Stimulated activated naive B cell treated with anti-CD40 and anti-IgM and Interleukin-4, amounts not matched to agents 10 μg/mL and 1 μg/mL and 100 μg/mL, for 72 hours (primary cell): ENCODE measurements around the gene ZNF749.
A peak's percentile ranks its signal among the peaks of the same experiment; 100 is the strongest.

Source experiments
- ATAC-seq, 2 donors: fragments of 150-1000 bp; cut with Tn5 transposase; replicated peaks; 2 replicates each; pipeline ENCODE4 v1.10.0; 2021; ENCODE audit warnings: moderate library complexity in 1 of 2
- DNase-seq: peaks from one replicate; pipeline ENCODE4 v3.0.0; 2021
- H3K27ac Mint-ChIP-seq: one replicate; pipeline ENCODE4 v1.8.0; 2022; ENCODE audit warnings: mild to moderate bottlenecking, mixed read lengths
- H3K27me3 Mint-ChIP-seq, 2 donors: one replicate each; pipeline ENCODE4 v1.8.0; 2022; ENCODE audit warnings: mixed read lengths in 2 of 2
- H3K36me3 Mint-ChIP-seq, 2 donors: one replicate each; pipeline ENCODE4 v1.8.0; 2022; ENCODE audit warnings: mixed read lengths in 2 of 2, mild to moderate bottlenecking in 1 of 2
- H3K4me1 Mint-ChIP-seq, 2 donors: one replicate each; pipeline ENCODE4 v1.8.0; 2022; ENCODE audit warnings: mixed read lengths in 2 of 2, mild to moderate bottlenecking in 1 of 2
- H3K4me3 Mint-ChIP-seq, 2 donors: one replicate each; pipeline ENCODE4 v1.8.0; 2022; ENCODE audit warnings: mild to moderate bottlenecking in 2 of 2, mixed read lengths in 2 of 2, moderate library complexity in 1 of 2
- H3K9me3 Mint-ChIP-seq, 2 donors: one replicate each; pipeline ENCODE4 v1.8.0; 2022; ENCODE audit warnings: mixed read lengths in 2 of 2, mild to moderate bottlenecking in 1 of 2

The ZNF749 gene

DNA sequence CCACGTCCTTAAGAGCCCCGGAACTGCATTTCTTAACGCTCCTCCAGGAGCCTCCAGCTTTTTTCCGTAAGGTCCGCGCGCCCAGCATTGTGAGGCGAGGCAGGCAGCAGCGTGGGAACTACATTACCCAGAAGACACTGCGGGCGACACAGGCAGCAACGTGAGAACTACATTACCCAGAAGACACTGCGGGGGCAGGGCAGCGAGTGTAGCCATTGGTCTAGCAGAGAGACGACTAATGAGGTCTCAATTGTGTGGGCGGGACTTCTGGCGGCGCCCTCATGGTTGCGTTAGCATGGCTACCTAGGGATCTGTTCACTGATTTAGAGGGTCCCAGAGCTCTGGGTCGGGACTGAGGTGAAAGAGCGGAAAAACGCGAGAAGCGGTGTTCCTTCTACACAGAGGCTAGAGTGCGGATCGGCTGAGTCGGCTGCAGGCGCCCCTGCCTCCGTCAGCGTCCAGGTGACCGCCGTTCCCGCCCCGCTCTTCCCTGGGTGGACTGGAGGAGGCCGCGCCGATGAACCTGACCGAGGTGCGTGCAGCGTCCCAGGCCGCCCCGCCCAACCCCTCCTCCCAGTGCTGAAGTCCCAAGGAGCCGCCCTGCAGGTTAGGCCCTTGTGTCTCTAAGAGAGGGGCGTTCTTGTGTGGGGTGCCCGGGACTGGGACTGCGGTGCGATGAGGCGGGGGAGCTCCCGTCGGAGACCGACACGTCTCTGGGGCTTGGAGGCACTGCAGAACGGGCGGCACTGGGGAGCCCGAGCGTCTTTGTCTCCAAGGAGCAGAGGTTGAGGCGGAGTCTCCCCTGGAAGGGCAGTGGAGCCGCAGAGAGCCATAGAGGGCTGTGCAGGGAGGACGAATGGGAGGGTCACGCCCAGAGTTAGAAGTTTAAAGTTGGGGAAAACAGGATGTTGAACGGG lies at the start of gene ZNF749:
Gene ZNF749, plus strand, starts transcription at position 264 of the 917 bp plus-strand sequence. Its CDS starts 254 bp downstream, at position 518.
- DNase-seq (peak; percentile 96), ATAC-seq (peak; percentile 97 to 98)
- H3K36me3 Mint-ChIP-seq, result peaks cover 11 to 37% of the 10 kb centered on the region in 2 donors
- peaks cover 35 to 44% of the 10 kb centered on the region in 2 donors for H3K4me1 Mint-ChIP-seq
- H3K27me3 Mint-ChIP-seq, result no peaks in the 10 kb centered on the region
- H3K4me3 Mint-ChIP-seq, result peak within 1 kb of the TSS; percentile 97 to 98
- peaks cover 0 to under 1% of the 10 kb centered on the region in 2 donors for H3K9me3 Mint-ChIP-seq
- H3K27ac Mint-ChIP-seq, result peak within 1 kb of the TSS; percentile 96

DNA sequence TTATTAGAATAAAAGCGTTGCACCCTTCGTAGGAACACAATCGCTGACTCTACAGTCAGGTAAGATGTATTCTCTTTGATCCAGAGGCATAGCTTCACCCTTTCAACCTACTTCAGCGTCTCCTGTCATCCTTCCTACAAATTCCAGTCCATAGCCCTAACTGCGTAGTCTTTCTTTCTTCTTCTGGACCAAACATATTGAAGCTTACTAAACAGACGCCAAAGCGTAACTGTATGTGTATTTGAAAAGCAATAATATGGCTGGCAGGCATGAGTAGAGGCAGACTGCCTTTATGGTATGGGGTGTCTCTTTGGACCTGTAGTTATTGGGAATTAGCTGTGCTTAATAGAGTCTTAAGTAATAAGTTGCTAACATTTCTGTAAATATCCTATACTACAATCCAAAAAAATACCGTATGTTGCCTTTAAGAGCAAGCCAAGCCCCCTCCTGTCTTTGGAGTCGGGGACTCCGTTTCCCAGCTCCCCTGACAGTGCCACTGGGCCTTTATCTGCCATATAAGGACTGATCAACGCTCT lies 45.9 kb upstream of the ZNF749 start:
- H3K27ac Mint-ChIP-seq, result peak overlapping the region; percentile 97
- H3K9me3 Mint-ChIP-seq, result no peaks in the 10 kb centered on the region
- H3K4me1 Mint-ChIP-seq, result peaks cover 22 to 30% of the 10 kb centered on the region in 2 donors
- H3K36me3 Mint-ChIP-seq, result peaks cover 19 to 20% of the 10 kb centered on the region in 2 donors
- H3K4me3 Mint-ChIP-seq, result peak overlapping the region; percentile 95 to 97
- H3K27me3 Mint-ChIP-seq, result no peaks in the 10 kb centered on the region
- DNase-seq (no peak), ATAC-seq (no peak)

GRCh38 chr19:57389730-57390598 lies 45.2 kb upstream of the ZNF749 start, which contains the start of gene ZNF548:
Gene ZNF548 (plus strand): TSS chr19:57389854. CDS start chr19:57390100, 246 bp downstream.
- Mint-ChIP-seq H3K36me3 (peaks cover 24 to 27% of the 10 kb centered on the region in 2 donors), H3K27ac (peak within 1 kb of the TSS; percentile 97), H3K4me1 (peaks cover 26 to 37% of the 10 kb centered on the region in 2 donors), H3K27me3 (no peaks in the 10 kb centered on the region), H3K4me3 (peak within 1 kb of the TSS; percentile 95 to 97), H3K9me3 (no peaks in the 10 kb centered on the region)
- ATAC-seq (peak; percentile 99 to 100), DNase-seq (peak; percentile 96)

DNA sequence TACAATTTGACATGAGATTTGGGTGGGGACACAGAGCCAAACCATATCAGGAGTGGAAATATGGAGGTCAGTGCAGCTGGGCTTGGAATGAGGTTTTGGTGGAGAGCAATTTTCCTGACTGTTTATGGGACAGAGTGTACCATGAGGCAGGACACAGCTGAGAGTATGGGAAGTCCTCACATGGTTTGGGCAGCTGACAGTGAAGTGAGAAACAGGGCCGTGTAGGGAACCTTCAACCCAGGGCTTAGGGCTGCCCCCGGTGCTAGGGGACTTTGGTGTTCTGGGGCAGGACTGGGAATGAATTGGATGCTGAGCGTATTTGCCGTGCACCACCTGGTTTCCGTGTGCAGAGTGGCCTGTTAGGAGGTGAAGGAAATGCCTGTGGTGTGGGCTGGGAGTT lies 39.4 kb upstream of the ZNF749 start:
- H3K36me3 Mint-ChIP-seq, result peaks cover 61 to 72% of the 10 kb centered on the region in 2 donors
- H3K4me3 Mint-ChIP-seq, result no peak overlapping the region
- H3K9me3 Mint-ChIP-seq, result peaks cover 3 to 5% of the 10 kb centered on the region in 2 donors

DNA sequence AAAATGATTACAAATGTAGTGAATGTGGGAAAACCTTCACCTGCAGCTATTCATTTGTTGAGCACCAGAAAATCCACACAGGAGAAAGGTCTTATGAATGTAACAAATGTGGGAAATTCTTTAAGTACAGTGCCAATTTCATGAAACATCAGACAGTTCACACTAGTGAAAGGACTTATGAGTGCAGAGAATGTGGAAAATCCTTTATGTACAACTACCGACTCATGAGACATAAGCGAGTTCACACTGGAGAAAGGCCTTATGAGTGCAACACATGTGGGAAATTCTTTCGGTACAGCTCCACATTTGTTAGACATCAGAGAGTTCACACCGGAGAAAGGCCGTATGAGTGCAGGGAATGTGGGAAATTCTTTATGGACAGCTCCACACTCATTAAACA lies 36.3 kb upstream of the ZNF749 start:
- ATAC-seq (no peak), DNase-seq (no peak)
- Mint-ChIP-seq H3K27ac (no peak overlapping the region), H3K27me3 (no peaks in the 10 kb centered on the region), H3K4me1 (peaks cover 7 to 25% of the 10 kb centered on the region in 2 donors), H3K36me3 (peaks cover 58 to 76% of the 10 kb centered on the region in 2 donors), H3K4me3 (no peak overlapping the region), H3K9me3 (peaks cover 4 to 8% of the 10 kb centered on the region in 2 donors)

More for the DNA sequence above, 39.4 kb upstream of the ZNF749 start:
- Mint-ChIP-seq H3K4me1 (peaks cover 15 to 36% of the 10 kb centered on the region in 2 donors), H3K27ac (peak overlapping the region; percentile 59), H3K27me3 (no peaks in the 10 kb centered on the region)
- DNase-seq (no peak), ATAC-seq (no peak)

GRCh38 chr19:57403737-57404563 lies 31.2 kb upstream of the ZNF749 start:
- Mint-ChIP-seq H3K27me3 (no peaks in the 10 kb centered on the region), H3K4me1 (peaks cover 7% of the 10 kb centered on the region in 2 donors), H3K36me3 (peaks cover 15 to 26% of the 10 kb centered on the region in 2 donors), H3K9me3 (peaks cover 1 to 4% of the 10 kb centered on the region in 2 donors), H3K4me3 (no peak overlapping the region), H3K27ac (no peak overlapping the region)
- no peak for ATAC-seq
- DNase-seq, result no peak

DNA sequence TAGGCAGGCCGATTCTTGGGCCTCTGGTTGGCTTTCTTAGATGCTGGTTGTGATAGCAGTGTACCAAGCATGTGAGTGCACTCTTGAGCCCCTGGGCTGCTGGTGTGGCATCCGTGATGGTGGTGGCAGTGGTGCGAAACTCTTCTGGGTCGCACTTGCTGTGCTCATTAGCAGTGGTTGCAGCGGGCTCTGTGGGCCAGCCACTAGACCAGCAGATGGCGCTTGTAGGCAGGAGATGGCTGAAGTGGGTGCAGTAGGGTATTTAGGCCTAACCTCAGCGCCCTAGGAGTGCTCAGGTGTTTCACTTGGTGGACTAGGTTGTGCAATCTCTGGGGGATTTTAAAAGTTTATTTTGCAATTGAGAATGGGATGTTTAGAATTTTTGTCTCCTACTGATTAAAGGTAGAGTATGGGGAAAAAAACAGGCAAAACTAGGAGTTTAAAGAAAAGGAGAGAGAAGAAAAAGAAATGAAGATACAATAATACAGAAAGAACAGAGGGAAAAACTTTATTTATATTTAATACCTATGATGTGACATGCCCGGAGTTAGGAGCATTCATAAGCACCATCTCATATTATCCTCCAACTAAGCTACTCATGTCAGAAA lies 28.5 kb upstream of the ZNF749 start:
- ATAC-seq, result peak; percentile 74 to 75
- peaks cover 15 to 17% of the 10 kb centered on the region in 2 donors for H3K4me1 Mint-ChIP-seq
- DNase-seq, result peak; percentile 71
- H3K27ac Mint-ChIP-seq, result peak overlapping the region; percentile 73
- H3K4me3 Mint-ChIP-seq, result no peak overlapping the region
- H3K36me3 Mint-ChIP-seq, result peaks cover 7 to 10% of the 10 kb centered on the region in 2 donors
- no peaks in the 10 kb centered on the region for H3K27me3 Mint-ChIP-seq
- peaks cover 1 to 4% of the 10 kb centered on the region in 2 donors for H3K9me3 Mint-ChIP-seq

DNA sequence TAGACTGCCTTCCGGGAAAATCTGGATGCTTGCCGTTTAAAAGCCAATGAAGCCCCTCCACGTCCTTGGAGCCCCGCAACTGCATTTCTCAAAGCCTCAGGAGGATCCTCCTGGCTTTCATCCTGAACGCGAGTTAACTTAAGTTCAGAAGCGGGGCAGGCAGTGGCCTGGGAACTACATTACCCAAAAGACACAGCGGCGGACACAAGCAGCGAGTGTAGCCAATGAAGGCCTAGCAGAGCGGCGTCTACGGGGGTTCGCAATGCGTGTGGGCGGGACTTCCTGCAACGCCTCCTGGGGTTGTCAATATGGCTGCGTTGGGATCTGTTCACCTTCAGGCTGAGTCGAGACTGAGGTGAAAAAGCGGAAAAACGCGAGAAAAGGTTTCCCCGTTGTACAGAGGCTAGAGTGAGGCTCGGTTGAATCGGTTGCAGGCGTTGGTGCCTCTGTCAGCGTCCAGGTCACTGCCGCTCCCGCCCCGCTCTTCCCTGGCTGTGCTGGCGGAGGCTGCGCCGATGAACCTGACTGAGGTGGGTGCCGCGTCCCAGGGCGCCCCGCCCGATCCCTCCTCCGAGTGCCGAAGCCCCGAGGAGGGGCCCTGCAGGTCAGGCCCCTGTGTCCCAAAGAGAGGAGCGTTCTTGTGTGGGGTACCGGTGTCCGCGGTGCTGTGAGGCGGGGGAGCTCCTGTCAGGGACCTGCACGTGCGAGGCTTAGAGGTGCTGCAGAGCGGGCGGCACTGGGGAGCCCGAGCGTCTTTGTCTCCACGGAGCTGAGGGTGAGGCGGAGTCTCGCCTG lies 24.1 kb upstream of the ZNF749 start, which contains the start of gene ZNF17:
Gene ZNF17, plus strand, starts transcription at position 285 of the 795 bp plus-strand sequence. CDS start 2,455 bp downstream, outside the sequence.
- H3K27me3 Mint-ChIP-seq, result no peaks in the 10 kb centered on the region
- H3K4me1 Mint-ChIP-seq, result peaks cover 30 to 36% of the 10 kb centered on the region in 2 donors
- DNase-seq, result peak; percentile 86
- peak within 1 kb of the TSS; percentile 90 to 96 for H3K4me3 Mint-ChIP-seq
- ATAC-seq, result peak; percentile 99
- H3K36me3 Mint-ChIP-seq, result peaks cover 21 to 25% of the 10 kb centered on the region in 2 donors
- H3K27ac Mint-ChIP-seq, result peak within 1 kb of the TSS; percentile 88
- H3K9me3 Mint-ChIP-seq, result peaks cover 0 to 4% of the 10 kb centered on the region in 2 donors

- H3K9me3 Mint-ChIP-seq, result peaks cover 3 to 22% of the 10 kb centered on the region in 2 donors
- H3K27me3 Mint-ChIP-seq, result no peaks in the 10 kb centered on the region
- peaks cover 10 to 11% of the 10 kb centered on the region in 2 donors for H3K4me1 Mint-ChIP-seq
Observed at GRCh38 chr19:57419439-57419838, 15.7 kb upstream of the ZNF749 start.

GRCh38 chr19:57421037-57421436 lies 14.1 kb upstream of the ZNF749 start:
- peaks cover 47 to 55% of the 10 kb centered on the region in 2 donors for H3K36me3 Mint-ChIP-seq
- H3K27ac Mint-ChIP-seq, result no peak overlapping the region
- ATAC-seq (no peak), DNase-seq (no peak)
- peaks cover 2 to 6% of the 10 kb centered on the region in 2 donors for H3K4me1 Mint-ChIP-seq
- H3K9me3 Mint-ChIP-seq, result peaks cover 3 to 17% of the 10 kb centered on the region in 2 donors
- H3K27me3 Mint-ChIP-seq, result no peaks in the 10 kb centered on the region
- no peak overlapping the region for H3K4me3 Mint-ChIP-seq

More at GRCh38 chr19:57419439-57419838, 15.7 kb upstream of the ZNF749 start:
- Mint-ChIP-seq H3K36me3 (peaks cover 60 to 69% of the 10 kb centered on the region in 2 donors), H3K4me3 (no peak overlapping the region), H3K27ac (no peak overlapping the region)
- DNase-seq (no peak), ATAC-seq (no peak)

GRCh38 chr19:57434386-57435061 lies 601 bp upstream of the ZNF749 start:
- Mint-ChIP-seq H3K27me3 (no peaks in the 10 kb centered on the region), H3K36me3 (peaks cover 9 to 33% of the 10 kb centered on the region in 2 donors), H3K9me3 (no peaks in the 10 kb centered on the region), H3K4me3 (peak overlapping the region; percentile 97 to 98), H3K27ac (peak overlapping the region; percentile 96), H3K4me1 (peaks cover 27 to 36% of the 10 kb centered on the region in 2 donors)
- ATAC-seq (peak; percentile 13 to 17), DNase-seq (no peak)
